B cell (primary cell): ENCODE data around the gene FCN2. TPM values are rescaled to one million over a fixed set of nuclear protein-coding genes. Genes with fewer than 3 reads are reported as not detected.

ENCODE experiments used
- ATAC-seq: fragments of 200-7000 bp; cut with Tn5 transposase; one replicate; pipeline ENCODE4 v1.10.0; 2021; ENCODE audit warnings: low read depth, mild to moderate bottlenecking, moderate number of reproducible peaks, moderate library complexity
- CTCF ChIA-PET: fragments of 350-600 bp; sonication (Branson Sonifier 250); formaldehyde crosslinking; loops from one replicate; lab custom pipeline; 2021; ENCODE audit warnings: antibody characterized with exemption, inconsistent platforms; lab: Charles Lee
- POLR2A ChIA-PET: fragments of 350-600 bp; sonication (Branson Sonifier 250); formaldehyde crosslinking; loops from one replicate; lab custom pipeline; 2021; ENCODE audit warnings: antibody characterized with exemption; lab: Charles Lee
- DNase-seq: peaks from one replicate; pipeline ENCODE4 v3.0.0; 2013
- H2AFZ ChIP-seq: 2 replicates; pipeline ENCODE4 v1.6.1; 2012; ENCODE audit warnings: mild to moderate bottlenecking, low read depth, low read length; ENCODE audit not compliant: insufficient read depth, poor library complexity, severe bottlenecking
- H3K27ac ChIP-seq, 2 donors: 1 replicate in 1 of 2; 2 replicates in 1 of 2; pipeline ENCODE4 v1.5.1; 2012 to 2013; ENCODE audit warnings: low read length in 2 of 2, mild to moderate bottlenecking in 2 of 2, moderate library complexity in 1 of 2
- H3K27me3 ChIP-seq, 4 experiments: fragments of 200-600 bp in 1 of 4; sonication (generic) in 1 of 4; replicated peaks in 1 of 4; 1 replicate in 2 of 4; 2 replicates in 2 of 4; pipeline versions ENCODE4 v1.6.1 to v1.7.0; 2013 to 2016; ENCODE audit warnings: low read length in 3 of 4, mild to moderate bottlenecking in 2 of 4, mixed read lengths in 1 of 4, moderate library complexity in 1 of 4; ENCODE audit not compliant: insufficient read depth in 4 of 4, control insufficient read depth in 3 of 4; ENCODE audit errors: control extremely low read depth in 1 of 4
- H3K36me3 ChIP-seq, 2 experiments: replicated peaks in 1 of 2; 1 replicate in 1 of 2; 2 replicates in 1 of 2; pipeline versions ENCODE4 v1.6.1 to v1.7.1; 2013; ENCODE audit warnings: low read length in 1 of 2; ENCODE audit not compliant: insufficient read depth in 2 of 2, control insufficient read depth in 1 of 2; ENCODE audit errors: control extremely low read depth in 1 of 2, extremely low read depth in 1 of 2
- H3K4me1 ChIP-seq, 2 donors: fragments of 200-600 bp in 1 of 2; sonication (generic) in 1 of 2; 1 replicate in 1 of 2; 2 replicates in 1 of 2; pipeline versions ENCODE4 v1.5.1 to v1.6.1; 2013 to 2017; ENCODE audit warnings: low read length in 2 of 2; ENCODE audit not compliant: control insufficient read depth in 2 of 2, insufficient read depth in 2 of 2
- H3K4me2 ChIP-seq: replicated peaks from 2 replicates; pipeline ENCODE3; 2012; ENCODE audit warnings: mild to moderate bottlenecking, low read depth, low read length; ENCODE audit not compliant: poor library complexity, severe bottlenecking
- H3K4me3 ChIP-seq, 5 experiments: fragments of 200-600 bp in 1 of 5; sonication (generic) in 1 of 5; 1 replicate in 3 of 5; 2 replicates in 2 of 5; pipeline versions ENCODE4 v1.5.1 to v1.7.0; 2011 to 2016; ENCODE audit warnings: low read length in 4 of 5, mild to moderate bottlenecking in 4 of 5, low read depth in 2 of 5, control low read depth in 1 of 5, moderate library complexity in 1 of 5; ENCODE audit not compliant: insufficient read depth in 1 of 5; ENCODE audit errors: control extremely low read depth in 1 of 5, extremely low read depth in 1 of 5
- H3K79me2 ChIP-seq: fragments of 200-600 bp; sonication (generic); one replicate; pipeline ENCODE4 v1.6.0; 2016; ENCODE audit warnings: low read length; ENCODE audit not compliant: control insufficient read depth, insufficient read depth
- H3K9ac ChIP-seq: fragments of 200-600 bp; sonication (generic); 2 replicates; pipeline ENCODE4 v1.6.1; 2017; ENCODE audit warnings: mild to moderate bottlenecking, low read length, moderate library complexity
- H3K9me3 ChIP-seq, 3 donors: one replicate each; pipeline versions ENCODE4 v1.6.1 to v1.7.1; 2013; ENCODE audit warnings: low read length in 2 of 3; ENCODE audit not compliant: control insufficient read depth in 2 of 3, insufficient read depth in 1 of 3; ENCODE audit errors: control extremely low read depth in 1 of 3
- H4K20me1 ChIP-seq: 2 replicates; pipeline ENCODE4 v1.6.0; 2012; ENCODE audit warnings: mild to moderate bottlenecking, low read length; ENCODE audit not compliant: insufficient read depth, control insufficient read depth, poor library complexity, severe bottlenecking
- H3K27ac Mint-ChIP-seq: one replicate; pipeline ENCODE4 v1.8.0; 2021; ENCODE audit warnings: mixed read lengths
- H3K27me3 Mint-ChIP-seq: one replicate; pipeline ENCODE4 v1.8.0; 2021; ENCODE audit warnings: mixed read lengths
- H3K4me1 Mint-ChIP-seq: one replicate; pipeline ENCODE4 v1.8.0; 2021; ENCODE audit warnings: mixed read lengths
- H3K4me3 Mint-ChIP-seq: one replicate; pipeline ENCODE4 v1.8.0; 2021; ENCODE audit warnings: mixed read lengths
- H3K9me3 Mint-ChIP-seq: one replicate; pipeline ENCODE4 v1.8.0; 2022; ENCODE audit warnings: mixed read lengths; ENCODE audit not compliant: insufficient read depth
- EZH2 ChIP-seq: IDR thresholded peaks from 2 replicates; pipeline ENCODE4 v1.6.1; 2012; ENCODE audit warnings: borderline replicate concordance, low read depth, mild to moderate bottlenecking, moderate library complexity, low read length; ENCODE audit not compliant: insufficient read depth, poor library complexity, severe bottlenecking
- WGBS: methylation state at CpG from one replicate; pipeline ENCODE4 v1.1.5; 2013; ENCODE audit warnings: missing lambda C conversion rate; ENCODE audit not compliant: insufficient coverage; 5-methylcytosine and 5-hydroxymethylcytosine counted together
- intact Hi-C: fragments of 100-400 bp; cut with micrococcal nuclease; formaldehyde crosslinking; loops from one replicate; pipeline ENCODE4 v1.10.0; 2022
- polyA plus RNA-seq: library from polyadenylated mRNA; depleted of rRNA; stranded (reverse); fragments of >200 nt; gene quantifications from 2 replicates; pipeline ENCODE4 v1.2.3, GENCODE V29; 2012
- total RNA-seq, 2 donors: library from RNA; stranded (reverse); fragments of 120-200 nt in 1 of 2; gene quantifications; 1 replicate in 1 of 2; 2 replicates in 1 of 2; pipeline versions ENCODE4 v1.2.3 to v1.2.4, GENCODE V29; 2013 to 2022
- TF ChIP-seq, protein P1 (sequence below): fragments of 200-600 bp; IDR thresholded peaks from one replicate; pipeline ENCODE4 v1.8.0; 2022; ENCODE audit warnings: antibody characterized with exemption, mild to moderate bottlenecking

Gene FCN2
- total and polyA plus RNA-seq, 2 donors (not counting 1 experiment from before 2014, with no cell fraction given) = not detected

DNA sequence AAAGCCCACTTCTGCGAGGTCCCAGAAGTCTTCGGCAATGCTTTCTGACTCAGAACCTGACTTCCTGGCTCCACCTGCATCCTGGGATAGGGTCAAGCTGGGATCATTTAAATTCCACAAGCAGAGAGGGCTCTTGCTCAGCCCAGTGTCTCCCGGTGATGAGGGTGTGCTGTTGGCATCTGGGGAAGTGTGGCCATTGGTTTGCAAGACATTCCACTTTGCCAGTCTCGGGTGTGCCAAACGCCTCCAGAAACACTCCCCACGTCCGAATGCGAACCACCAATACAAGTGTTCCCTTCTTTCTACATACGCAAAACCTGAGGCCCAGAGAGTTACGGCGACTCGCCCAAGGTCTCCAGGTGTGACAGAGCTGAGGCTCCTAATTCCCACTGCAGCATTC, 43.1 kb upstream of the FCN2 start:
- Histone ChIP-seq H3K9me3 (peaks cover 0 to 4% (median 0%) of the 10 kb centered on the region in 3 donors), H4K20me1 (no peaks in the 10 kb centered on the region), H3K36me3 (no peaks in the 10 kb centered on the region), H3K27me3 (no peaks in the 10 kb centered on the region), H3K27ac (no peak overlapping the region), H3K4me2 (no peak overlapping the region), H3K9ac (no peak overlapping the region), H3K4me3 (no peak overlapping the region), H2AFZ (no peak overlapping the region), H3K79me2 (no peaks in the 10 kb centered on the region), H3K4me1 (no peaks in the 10 kb centered on the region)
- Mint-ChIP-seq H3K4me1 (no peaks in the 10 kb centered on the region), H3K27me3 (no peaks in the 10 kb centered on the region), H3K9me3 (no peaks in the 10 kb centered on the region), H3K27ac (no peak overlapping the region), H3K4me3 (no peak overlapping the region)
- WGBS = 98% methylated on average over 12 of the region's 12 CpGs
- ChIA-PET POLR2A (no interaction called here), CTCF (interaction anchor here (0.6 kb wide), 1 partner anchor 166 kb away, joined by 3 read pairs; no protein-coding TSS in a partner anchor)
- TF ChIP-seq, protein P1, sequence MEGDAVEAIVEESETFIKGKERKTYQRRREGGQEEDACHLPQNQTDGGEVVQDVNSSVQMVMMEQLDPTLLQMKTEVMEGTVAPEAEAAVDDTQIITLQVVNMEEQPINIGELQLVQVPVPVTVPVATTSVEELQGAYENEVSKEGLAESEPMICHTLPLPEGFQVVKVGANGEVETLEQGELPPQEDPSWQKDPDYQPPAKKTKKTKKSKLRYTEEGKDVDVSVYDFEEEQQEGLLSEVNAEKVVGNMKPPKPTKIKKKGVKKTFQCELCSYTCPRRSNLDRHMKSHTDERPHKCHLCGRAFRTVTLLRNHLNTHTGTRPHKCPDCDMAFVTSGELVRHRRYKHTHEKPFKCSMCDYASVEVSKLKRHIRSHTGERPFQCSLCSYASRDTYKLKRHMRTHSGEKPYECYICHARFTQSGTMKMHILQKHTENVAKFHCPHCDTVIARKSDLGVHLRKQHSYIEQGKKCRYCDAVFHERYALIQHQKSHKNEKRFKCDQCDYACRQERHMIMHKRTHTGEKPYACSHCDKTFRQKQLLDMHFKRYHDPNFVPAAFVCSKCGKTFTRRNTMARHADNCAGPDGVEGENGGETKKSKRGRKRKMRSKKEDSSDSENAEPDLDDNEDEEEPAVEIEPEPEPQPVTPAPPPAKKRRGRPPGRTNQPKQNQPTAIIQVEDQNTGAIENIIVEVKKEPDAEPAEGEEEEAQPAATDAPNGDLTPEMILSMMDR = no peak
- TF ChIP-seq EZH2 = no peak
- intact Hi-C loops = no loop called here
- ATAC-seq (no peak), DNase-seq (no peak)

- POLR2A ChIA-PET = no interaction called here
- ATAC-seq = no peak
- CTCF ChIA-PET = no interaction called here
- TF ChIP-seq EZH2 = no peak
- TF ChIP-seq, protein P1 = no peak
- Mint-ChIP-seq H3K27me3 (no peaks in the 10 kb centered on the region), H3K4me3 (no peak overlapping the region), H3K27ac (peak overlapping the region; percentile 15), H3K4me1 (no peaks in the 10 kb centered on the region), H3K9me3 (no peaks in the 10 kb centered on the region)
- 95% methylated on average over 31 of the region's 34 CpGs for WGBS
- peaks cover 0 to 4% (median 0%) of the 10 kb centered on the region in 3 donors for H3K9me3 ChIP-seq
- H3K4me1 ChIP-seq = no peaks in the 10 kb centered on the region
- H3K27me3 ChIP-seq = no peaks in the 10 kb centered on the region
- intact Hi-C loops = no loop called here
- H3K79me2 ChIP-seq = no peaks in the 10 kb centered on the region
- no peaks in the 10 kb centered on the region for H3K36me3 ChIP-seq
- no peak overlapping the region for H3K4me3 ChIP-seq
- no peak overlapping the region for H3K4me2 ChIP-seq
- H3K9ac ChIP-seq = no peak overlapping the region
- no peak overlapping the region for H3K27ac ChIP-seq
- DNase-seq = no peak
- no peaks in the 10 kb centered on the region for H4K20me1 ChIP-seq
- H2AFZ ChIP-seq = no peak overlapping the region
These were observed 41.8 kb upstream of the FCN2 start for GRCh38 chr9:134838651-134839454.
